Endothelial cell of umbilical vein (primary cell): ENCODE data around the gene ZNF598. TPM values are rescaled to one million over a fixed set of nuclear protein-coding genes. Genes with fewer than 3 reads are reported as not detected.

ENCODE experiments used
- BruUV-seq: library from RNA; stranded (reverse); fragments of 400-500 nt; replicated peaks from 2 replicates; lab custom pipeline; 2021; lab: Mats Ljungman, UMichigan
- CTCF ChIA-PET: fragments of 300-600, 350-600 bp; sonication (Branson Sonifier 250); formaldehyde crosslinking; loops from one replicate; lab custom pipeline; 2021; ENCODE audit warnings: antibody characterized with exemption, inconsistent platforms; lab: Charles Lee
- POLR2A ChIA-PET: fragments of 300-600, 350-600 bp; sonication (Branson Sonifier 250); formaldehyde crosslinking; loops from one replicate; lab custom pipeline; 2021; ENCODE audit warnings: antibody characterized with exemption, inconsistent platforms; lab: Charles Lee
- DNase-seq: peaks from one replicate; pipeline ENCODE4 v3.0.0-alpha.2; 2011; ENCODE audit warnings: low read depth, low spot score
- FAIRE-seq: peaks from 2 replicates; lab custom pipeline; 2011; peaks lifted over from hg19 to GRCh38; lab: Jason Lieb, UNC
- H2AFZ ChIP-seq: 2 replicates; pipeline ENCODE4 v1.6.0; 2012; ENCODE audit warnings: low read depth, low read length, control low read depth, inconsistent platforms
- H3K27ac ChIP-seq: 2 replicates; pipeline ENCODE4 v1.5.1; 2011; ENCODE audit warnings: low read depth, mild to moderate bottlenecking, control low read depth, low read length, moderate library complexity; ENCODE audit not compliant: insufficient read depth
- H3K27me3 ChIP-seq, 2 experiments: 2 replicates each; pipeline versions ENCODE4 v1.6.0 to v1.6.1; 2011; ENCODE audit warnings: low read length in 2 of 2, mixed read lengths in 1 of 2; ENCODE audit not compliant: control insufficient read depth in 2 of 2, insufficient read depth in 2 of 2
- H3K36me3 ChIP-seq, 2 experiments: 2 replicates in 1 of 2; 3 replicates in 1 of 2; pipeline ENCODE4 v1.5.1; 2011; ENCODE audit warnings: low read length in 2 of 2, mild to moderate bottlenecking in 1 of 2, moderate library complexity in 1 of 2; ENCODE audit not compliant: control insufficient read depth in 2 of 2, insufficient read depth in 2 of 2; ENCODE audit errors: extremely low read depth in 1 of 2
- H3K4me1 ChIP-seq: 3 replicates; pipeline ENCODE4 v1.5.1; 2011; ENCODE audit warnings: mild to moderate bottlenecking, low read length; ENCODE audit not compliant: control insufficient read depth, insufficient read depth; ENCODE audit errors: extremely low read depth
- H3K4me2 ChIP-seq: 2 replicates; pipeline ENCODE4 v1.6.1; 2011; ENCODE audit warnings: low read length, control low read depth, mixed read lengths; ENCODE audit not compliant: insufficient read depth
- H3K4me3 ChIP-seq, 3 experiments: fragments of 200-600 bp in 1 of 3; sonication (generic), shearing (Covaris generic) in 1 of 3; replicated peaks in 1 of 3; 2 replicates each; pipeline ENCODE4 v1.5.1; 2011 to 2016; ENCODE audit warnings: control low read depth in 3 of 3, low read length in 3 of 3, mild to moderate bottlenecking in 2 of 3, inconsistent platforms in 1 of 3, low read depth in 1 of 3, moderate library complexity in 1 of 3; ENCODE audit not compliant: insufficient read depth in 1 of 3
- H3K79me2 ChIP-seq: 2 replicates; pipeline ENCODE4 v1.6.0; 2012; ENCODE audit warnings: low read length, inconsistent platforms; ENCODE audit not compliant: control insufficient read depth, insufficient read depth
- H3K9ac ChIP-seq: replicated peaks from 2 replicates; pipeline ENCODE3; 2011; ENCODE audit warnings: low read length, control low read depth; ENCODE audit not compliant: insufficient read depth; ENCODE audit errors: extremely low read depth
- H3K9me1 ChIP-seq: replicated peaks from 3 replicates; pipeline ENCODE4 v1.6.0; 2011; ENCODE audit warnings: mild to moderate bottlenecking, low read length; ENCODE audit not compliant: control insufficient read depth, insufficient read depth; ENCODE audit errors: extremely low read depth
- H3K9me3 ChIP-seq: replicated peaks from 2 replicates; pipeline ENCODE4 v1.5.1; 2012; ENCODE audit warnings: low read length, inconsistent platforms; ENCODE audit not compliant: control insufficient read depth, insufficient read depth
- H4K20me1 ChIP-seq: replicated peaks from 2 replicates; pipeline ENCODE3; 2011; ENCODE audit warnings: mild to moderate bottlenecking, low read length; ENCODE audit not compliant: control insufficient read depth, insufficient read depth; ENCODE audit errors: extremely low read depth
- EZH2 ChIP-seq: IDR thresholded peaks from 2 replicates; pipeline ENCODE4 v1.6.1; 2012; ENCODE audit warnings: borderline replicate concordance, low read depth, mild to moderate bottlenecking, moderate library complexity, low read length, inconsistent platforms; ENCODE audit not compliant: severe bottlenecking
- FOS ChIP-seq: IDR thresholded peaks from 2 replicates; pipeline ENCODE4 v1.6.1; 2011; ENCODE audit warnings: mild to moderate bottlenecking, low read length, moderate library complexity, borderline replicate concordance; ENCODE audit not compliant: insufficient read depth
- GATA2 ChIP-seq: IDR thresholded peaks from 2 replicates; pipeline ENCODE4 v1.7.0; 2011; ENCODE audit warnings: low read depth, mild to moderate bottlenecking, moderate library complexity, mixed read lengths, low read length; ENCODE audit not compliant: insufficient read length, insufficient read depth
- JUN ChIP-seq: IDR thresholded peaks from 2 replicates; pipeline ENCODE4 v1.6.1; 2011; ENCODE audit warnings: borderline replicate concordance, low read depth; ENCODE audit not compliant: insufficient read length, insufficient read depth
- MYC ChIP-seq: IDR thresholded peaks from one replicate; pipeline ENCODE4 v1.6.1; 2011; ENCODE audit warnings: mild to moderate bottlenecking, low read depth, low read length
- POLR2A ChIP-seq: IDR thresholded peaks from 2 replicates; pipeline ENCODE4 v1.6.1; 2012; ENCODE audit warnings: low read depth, mild to moderate bottlenecking, control low read depth, low read length
- POLR2AphosphoS5 ChIP-seq: IDR thresholded peaks from 2 replicates; pipeline ENCODE4 v1.6.1; 2012; ENCODE audit warnings: low read depth, mild to moderate bottlenecking, control low read depth, low read length, moderate library complexity; ENCODE audit not compliant: insufficient read depth
- dilution Hi-C: fragments of 300-500 bp; cut with MboI; formaldehyde crosslinking; loops from one replicate; pipeline ENCODE4 v1.15.0; 2019; ENCODE audit warnings: low sequenced_read_pairs; ENCODE audit not compliant: extremely low pct_ligation_motif_present
- intact Hi-C: fragments of 100-400 bp; cut with micrococcal nuclease; formaldehyde crosslinking; loops from one replicate; pipeline ENCODE4 v1.10.0; 2022
- polyA plus RNA-seq, 4 experiments: library from polyadenylated mRNA; depleted of rRNA in 3 of 4; stranded (reverse) in 3 of 4; unstranded in 1 of 4; fragments of >200 nt; gene quantifications; 2 replicates each; pipeline versions ENCODE4 v1.2.1 to v1.2.3, GENCODE V29; 2011 to 2012; ENCODE audit warnings: missing spikeins in 1 of 4
- total RNA-seq: library from RNA; stranded (reverse); gene quantifications from 2 replicates; pipeline ENCODE4 v1.2.3, GENCODE V29; 2021
- TF ChIP-seq, protein P1 (sequence below), 2 donors: IDR thresholded peaks; 1 replicate in 1 of 2; 2 replicates in 1 of 2; pipeline ENCODE4 v1.5.1; 2011; ENCODE audit warnings: low read length in 2 of 2, mild to moderate bottlenecking in 2 of 2, moderate library complexity in 2 of 2, control low read depth in 1 of 2, inconsistent platforms in 1 of 2, low read depth in 1 of 2; ENCODE audit not compliant: insufficient read depth in 1 of 2; ENCODE audit errors: extremely low read depth in 1 of 2
- TF ChIP-seq, protein P2 (sequence below): IDR thresholded peaks from 2 replicates; pipeline ENCODE4 v1.6.1; 2011; ENCODE audit not compliant: insufficient read depth, insufficient read length

Gene ZNF598
- total and polyA plus RNA-seq, 2 donors (not counting 3 experiments of a cell fraction or from before 2014, with no cell fraction given): 43.3 to 67.0 TPM

DNA sequence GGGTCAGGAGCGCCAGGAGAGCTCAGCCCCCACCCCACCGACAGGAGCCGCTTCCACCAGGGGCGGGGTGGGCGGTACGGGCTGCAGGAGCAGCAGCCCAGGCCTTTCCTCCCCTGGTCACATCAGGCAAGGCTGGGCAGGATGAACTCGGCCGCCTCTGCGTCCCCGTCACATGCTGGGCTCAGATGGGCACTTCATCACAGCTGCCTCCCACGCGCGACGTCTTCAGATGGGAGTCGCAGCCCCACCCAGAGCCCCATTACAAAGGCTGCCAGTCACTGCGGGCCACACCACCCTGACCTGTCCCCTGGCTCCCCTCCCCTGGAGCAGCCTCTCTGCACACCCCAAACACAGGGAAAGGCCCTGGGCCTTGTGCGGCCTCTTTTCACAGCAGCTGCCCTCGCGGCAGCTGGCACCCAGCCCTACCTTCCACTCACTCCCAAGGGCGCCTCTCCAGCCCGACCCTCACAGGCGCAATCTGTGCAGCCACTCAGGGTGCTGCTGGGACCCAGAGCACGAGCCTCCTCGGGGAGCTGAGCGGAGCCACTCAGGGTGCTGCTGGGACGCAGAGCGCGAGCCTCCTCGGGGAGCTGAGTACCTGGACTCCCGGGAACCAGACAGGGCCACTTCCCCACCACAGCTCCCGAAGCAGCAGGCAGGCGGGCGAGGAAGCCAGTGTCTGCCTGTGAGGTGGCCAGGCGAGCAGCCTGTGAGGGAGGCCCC is 4.7 kb downstream of the ZNF598 start:
- ChIA-PET CTCF (interaction anchor here (0.7 to 4.0 kb wide), 10 partner anchors 15 to 247 kb away, joined by 3 to 85 read pairs (median 8); partner anchors contain the start of genes ECI1, GFER and NPW), POLR2A (interaction anchor here (1.9 kb wide), 1 partner anchor 150 kb away, joined by 21 read pairs; the partner anchor contains the start of gene TRAF7)
- H3K9me1 ChIP-seq: no peaks in the 10 kb centered on the region
- no peaks in the 10 kb centered on the region for H4K20me1 ChIP-seq
- no peak overlapping the region for H3K27ac ChIP-seq
- intact Hi-C loops: loop anchor here (1.0 kb wide), 2 partner anchors 148 to 246 kb away; partner anchors contain the start of gene ECI1
- H2AFZ ChIP-seq: no peak overlapping the region
- no peak overlapping the region for H3K4me3 ChIP-seq
- dilution Hi-C loops: no loop called here
- no peak for TF ChIP-seq POLR2A
- no peak for TF ChIP-seq FOS
- no peak for TF ChIP-seq JUN
- TF ChIP-seq MYC: no peak
- TF ChIP-seq GATA2: no peak
- TF ChIP-seq POLR2AphosphoS5: no peak
- TF ChIP-seq EZH2: no peak
- TF ChIP-seq, protein P1, sequence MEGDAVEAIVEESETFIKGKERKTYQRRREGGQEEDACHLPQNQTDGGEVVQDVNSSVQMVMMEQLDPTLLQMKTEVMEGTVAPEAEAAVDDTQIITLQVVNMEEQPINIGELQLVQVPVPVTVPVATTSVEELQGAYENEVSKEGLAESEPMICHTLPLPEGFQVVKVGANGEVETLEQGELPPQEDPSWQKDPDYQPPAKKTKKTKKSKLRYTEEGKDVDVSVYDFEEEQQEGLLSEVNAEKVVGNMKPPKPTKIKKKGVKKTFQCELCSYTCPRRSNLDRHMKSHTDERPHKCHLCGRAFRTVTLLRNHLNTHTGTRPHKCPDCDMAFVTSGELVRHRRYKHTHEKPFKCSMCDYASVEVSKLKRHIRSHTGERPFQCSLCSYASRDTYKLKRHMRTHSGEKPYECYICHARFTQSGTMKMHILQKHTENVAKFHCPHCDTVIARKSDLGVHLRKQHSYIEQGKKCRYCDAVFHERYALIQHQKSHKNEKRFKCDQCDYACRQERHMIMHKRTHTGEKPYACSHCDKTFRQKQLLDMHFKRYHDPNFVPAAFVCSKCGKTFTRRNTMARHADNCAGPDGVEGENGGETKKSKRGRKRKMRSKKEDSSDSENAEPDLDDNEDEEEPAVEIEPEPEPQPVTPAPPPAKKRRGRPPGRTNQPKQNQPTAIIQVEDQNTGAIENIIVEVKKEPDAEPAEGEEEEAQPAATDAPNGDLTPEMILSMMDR (IDR thresholded peaks at IDR 0.05; ENCODE audit: extremely low read depth in 1 of 2, insufficient read depth in 1 of 2, low read depth in 1 of 2, low read length in 2 of 2): no peak
- TF ChIP-seq, protein P2, sequence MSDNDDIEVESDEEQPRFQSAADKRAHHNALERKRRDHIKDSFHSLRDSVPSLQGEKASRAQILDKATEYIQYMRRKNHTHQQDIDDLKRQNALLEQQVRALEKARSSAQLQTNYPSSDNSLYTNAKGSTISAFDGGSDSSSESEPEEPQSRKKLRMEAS: no peak
- no peak overlapping the region for H3K9ac ChIP-seq
- H3K4me1 ChIP-seq: peaks cover 42% of the 10 kb centered on the region
- H3K9me3 ChIP-seq: no peaks in the 10 kb centered on the region
- no TSS peak for BruUV-seq
- FAIRE-seq (no peak), DNase-seq (no peak)
- H3K27me3 ChIP-seq: no peaks in the 10 kb centered on the region
- no peak overlapping the region for H3K4me2 ChIP-seq
- peaks cover 69% of the 10 kb centered on the region for H3K79me2 ChIP-seq
- peaks cover 0 to 32% of the 10 kb centered on the region in 2 experiments for H3K36me3 ChIP-seq
